GM23338 (cell line): ENCODE data around the gene ZNF385B. TPM values are rescaled to one million over a fixed set of nuclear protein-coding genes. Genes with fewer than 3 reads are reported as not detected.

Source experiments
- ATAC-seq: fragments of 200-7000 bp; cut with Tn5 transposase; 3 replicates; pipeline ENCODE4 v1.9.1; 2020
- DNase-seq: peaks from one replicate; pipeline ENCODE4 v3.0.0-alpha.2; 2015; ENCODE audit warnings: low spot score
- H2AFZ ChIP-seq: fragments of 200-600 bp; sonication (generic); 2 replicates; pipeline ENCODE4 v1.8.0; 2016; ENCODE audit warnings: antibody characterized with exemption, mild to moderate bottlenecking, moderate library complexity
- H3F3A ChIP-seq: fragments of 200-600 bp; sonication (generic); replicated peaks from 2 replicates; pipeline ENCODE4 v1.8.0; 2017; ENCODE audit warnings: antibody characterized with exemption, mixed run types, low read depth
- H3K27ac ChIP-seq: fragments of 200-600 bp; sonication (generic); 2 replicates; pipeline ENCODE4 v1.6.1; 2016; ENCODE audit warnings: low read depth
- H3K27me3 ChIP-seq: fragments of 200-600 bp; sonication (generic); 2 replicates; pipeline ENCODE4 v1.8.0; 2016; ENCODE audit warnings: mild to moderate bottlenecking, mixed run types, moderate library complexity; ENCODE audit not compliant: insufficient read depth
- H3K36me3 ChIP-seq: fragments of 200-600 bp; sonication (generic); 2 replicates; pipeline ENCODE4 v1.8.0; 2016; ENCODE audit warnings: mild to moderate bottlenecking; ENCODE audit not compliant: insufficient read depth
- H3K4me1 ChIP-seq: fragments of 200-600 bp; sonication (generic); 2 replicates; pipeline ENCODE4 v1.8.0; 2016; ENCODE audit warnings: mild to moderate bottlenecking, moderate library complexity; ENCODE audit not compliant: insufficient read depth
- H3K4me2 ChIP-seq: fragments of 200-600 bp; sonication (generic); 2 replicates; pipeline ENCODE4 v1.7.1; 2017; ENCODE audit warnings: mixed run types
- H3K4me3 ChIP-seq: fragments of 200-600 bp; sonication (generic); 2 replicates; pipeline ENCODE4 v1.6.1; 2016; ENCODE audit warnings: mixed run types
- H3K79me2 ChIP-seq: fragments of 200-600 bp; sonication (generic); replicated peaks from 2 replicates; pipeline ENCODE4 v1.8.0; 2017; ENCODE audit warnings: mild to moderate bottlenecking; ENCODE audit not compliant: insufficient read depth
- H3K9me2 ChIP-seq: fragments of 200-600 bp; sonication (generic); 2 replicates; pipeline ENCODE4 v1.8.0; 2017; ENCODE audit not compliant: insufficient read depth
- H4K20me1 ChIP-seq: fragments of 200-600 bp; sonication (generic); replicated peaks from 2 replicates; pipeline ENCODE4 v1.8.0; 2017; ENCODE audit warnings: mild to moderate bottlenecking; ENCODE audit not compliant: insufficient read depth
- H3K27ac Mint-ChIP-seq: 2 replicates; pipeline ENCODE4 v1.8.0; 2020; ENCODE audit warnings: inconsistent platforms, mild to moderate bottlenecking, moderate library complexity, mixed read lengths
- H3K27me3 Mint-ChIP-seq: 3 replicates; pipeline ENCODE4 v1.8.0; 2022; ENCODE audit warnings: low read depth, mild to moderate bottlenecking, moderate library complexity, mixed read lengths, inconsistent platforms; ENCODE audit not compliant: insufficient read depth, poor library complexity
- H3K36me3 Mint-ChIP-seq: 3 replicates; pipeline ENCODE4 v1.8.0; 2021; ENCODE audit warnings: low read depth, mild to moderate bottlenecking, inconsistent platforms, moderate library complexity, mixed read lengths
- H3K4me1 Mint-ChIP-seq: 3 replicates; pipeline ENCODE4 v1.8.0; 2020; ENCODE audit warnings: mild to moderate bottlenecking, inconsistent platforms, mixed read lengths
- H3K4me3 Mint-ChIP-seq: 3 replicates; pipeline ENCODE4 v1.8.0; 2021; ENCODE audit warnings: moderate library complexity, mild to moderate bottlenecking, inconsistent platforms, mixed read lengths
- H3K9me3 Mint-ChIP-seq: 3 replicates; pipeline ENCODE4 v1.8.0; 2020; ENCODE audit warnings: moderate library complexity, mild to moderate bottlenecking, inconsistent platforms, mixed read lengths
- CREB1 ChIP-seq: fragments of 250-450 bp; sonication (Bioruptor Pico); IDR thresholded peaks from 2 replicates; pipeline ENCODE4 v1.5.0; 2020; ENCODE audit warnings: low read depth, mild to moderate bottlenecking, moderate library complexity
- EZH2 ChIP-seq: fragments of 200-600 bp; sonication (generic); IDR thresholded peaks from one replicate; pipeline ENCODE4 v1.8.0; 2017; ENCODE audit warnings: antibody characterized with exemption, mild to moderate bottlenecking, low read depth; ENCODE audit not compliant: unreplicated experiment
- EZH2phosphoT487 ChIP-seq: fragments of 200-600 bp; sonication (generic); IDR thresholded peaks from one replicate; pipeline ENCODE4 v1.8.1; 2018; ENCODE audit warnings: antibody characterized with exemption; ENCODE audit not compliant: unreplicated experiment
- JUNB ChIP-seq: IDR thresholded peaks from one replicate; pipeline ENCODE4 v1.6.1; 2016; ENCODE audit warnings: antibody characterized with exemption; ENCODE audit not compliant: unreplicated experiment
- NANOG ChIP-seq: IDR thresholded peaks from 2 replicates; pipeline ENCODE4 v1.6.1; 2016; ENCODE audit warnings: antibody characterized with exemption, borderline replicate concordance
- ZNF331 ChIP-seq: fragments of 250-450 bp; sonication (Bioruptor Pico); IDR thresholded peaks from 2 replicates; pipeline ENCODE4 v1.5.0; 2020; ENCODE audit warnings: low read depth, mild to moderate bottlenecking, moderate library complexity
- polyA plus RNA-seq: library from polyadenylated mRNA; unstranded; fragments of >200 nt; fragmentation: Nextera tagmentation; extraction: Ambion mirVana; gene quantifications from 2 replicates; pipeline ENCODE4 v1.2.1, GENCODE V29; 2016
- total RNA-seq: library from RNA; depleted of rRNA; stranded (reverse); fragments of >200 nt; shearing (Covaris generic); gene quantifications from 2 replicates; pipeline ENCODE4 v1.2.3, GENCODE V29; 2014
- TF ChIP-seq, protein P1 (sequence below): IDR thresholded peaks from one replicate; pipeline ENCODE4 v1.6.1; 2018; ENCODE audit warnings: antibody characterized with exemption; ENCODE audit not compliant: unreplicated experiment
- TF ChIP-seq, protein P2 (sequence below): IDR thresholded peaks from 2 replicates; pipeline ENCODE4 v1.6.1; 2016; ENCODE audit warnings: antibody characterized with exemption
- TF ChIP-seq, protein P3 (sequence below): fragments of 250-450 bp; sonication (Bioruptor Pico); IDR thresholded peaks from 2 replicates; pipeline ENCODE4 v1.5.0; 2020; ENCODE audit warnings: mild to moderate bottlenecking, moderate library complexity

The ZNF385B gene
- total and polyA plus RNA-seq, 2 experiments from 2014 or later, result 1.5 to 4.6 TPM

DNA sequence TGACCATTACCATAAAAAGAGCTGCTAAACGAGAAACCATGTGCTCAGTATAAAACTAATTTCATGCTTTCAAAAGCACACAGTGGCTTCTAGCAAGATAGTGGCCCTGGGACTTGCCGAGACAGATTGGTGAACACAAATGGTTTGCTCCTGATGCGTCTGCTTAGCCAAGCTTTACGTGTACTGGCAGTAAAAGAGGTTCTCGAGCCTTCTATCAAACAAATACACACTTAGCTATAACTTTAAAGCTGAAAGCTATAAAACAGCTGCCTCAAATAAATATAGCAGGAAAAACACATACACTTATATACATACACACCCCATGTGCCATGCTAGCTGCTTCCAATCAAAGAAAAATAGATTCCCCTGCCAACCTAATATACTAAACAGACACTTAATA, 117.0 kb downstream of the ZNF385B start:
- DNase-seq (no peak), ATAC-seq (no peak)
- Mint-ChIP-seq H3K27ac (no peak overlapping the region), H3K36me3 (no peaks in the 10 kb centered on the region), H3K9me3 (no peaks in the 10 kb centered on the region), H3K27me3 (no peaks in the 10 kb centered on the region), H3K4me3 (no peak overlapping the region), H3K4me1 (peaks cover 4% of the 10 kb centered on the region; the same call in 1 of the 3 replicates)
- Histone ChIP-seq H3K27me3 (no peaks in the 10 kb centered on the region), H4K20me1 (no peaks in the 10 kb centered on the region), H3K4me2 (no peak overlapping the region), H3K79me2 (no peaks in the 10 kb centered on the region), H3K4me1 (no peaks in the 10 kb centered on the region), H3K36me3 (no peaks in the 10 kb centered on the region), H3K4me3 (no peak overlapping the region), H3K9me2 (no peaks in the 10 kb centered on the region), H2AFZ (no peak overlapping the region), H3F3A (no peaks in the 10 kb centered on the region), H3K27ac (no peak overlapping the region)
- TF ChIP-seq EZH2phosphoT487 (no peak), ZNF331 (CRISPR knock-in tag) (no peak), CREB1 (CRISPR knock-in tag) (no peak), EZH2 (no peak), NANOG (no peak), JUNB (no peak)
- TF ChIP-seq, protein P1, sequence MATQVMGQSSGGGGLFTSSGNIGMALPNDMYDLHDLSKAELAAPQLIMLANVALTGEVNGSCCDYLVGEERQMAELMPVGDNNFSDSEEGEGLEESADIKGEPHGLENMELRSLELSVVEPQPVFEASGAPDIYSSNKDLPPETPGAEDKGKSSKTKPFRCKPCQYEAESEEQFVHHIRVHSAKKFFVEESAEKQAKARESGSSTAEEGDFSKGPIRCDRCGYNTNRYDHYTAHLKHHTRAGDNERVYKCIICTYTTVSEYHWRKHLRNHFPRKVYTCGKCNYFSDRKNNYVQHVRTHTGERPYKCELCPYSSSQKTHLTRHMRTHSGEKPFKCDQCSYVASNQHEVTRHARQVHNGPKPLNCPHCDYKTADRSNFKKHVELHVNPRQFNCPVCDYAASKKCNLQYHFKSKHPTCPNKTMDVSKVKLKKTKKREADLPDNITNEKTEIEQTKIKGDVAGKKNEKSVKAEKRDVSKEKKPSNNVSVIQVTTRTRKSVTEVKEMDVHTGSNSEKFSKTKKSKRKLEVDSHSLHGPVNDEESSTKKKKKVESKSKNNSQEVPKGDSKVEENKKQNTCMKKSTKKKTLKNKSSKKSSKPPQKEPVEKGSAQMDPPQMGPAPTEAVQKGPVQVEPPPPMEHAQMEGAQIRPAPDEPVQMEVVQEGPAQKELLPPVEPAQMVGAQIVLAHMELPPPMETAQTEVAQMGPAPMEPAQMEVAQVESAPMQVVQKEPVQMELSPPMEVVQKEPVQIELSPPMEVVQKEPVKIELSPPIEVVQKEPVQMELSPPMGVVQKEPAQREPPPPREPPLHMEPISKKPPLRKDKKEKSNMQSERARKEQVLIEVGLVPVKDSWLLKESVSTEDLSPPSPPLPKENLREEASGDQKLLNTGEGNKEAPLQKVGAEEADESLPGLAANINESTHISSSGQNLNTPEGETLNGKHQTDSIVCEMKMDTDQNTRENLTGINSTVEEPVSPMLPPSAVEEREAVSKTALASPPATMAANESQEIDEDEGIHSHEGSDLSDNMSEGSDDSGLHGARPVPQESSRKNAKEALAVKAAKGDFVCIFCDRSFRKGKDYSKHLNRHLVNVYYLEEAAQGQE, result no peak
- TF ChIP-seq, protein P2, sequence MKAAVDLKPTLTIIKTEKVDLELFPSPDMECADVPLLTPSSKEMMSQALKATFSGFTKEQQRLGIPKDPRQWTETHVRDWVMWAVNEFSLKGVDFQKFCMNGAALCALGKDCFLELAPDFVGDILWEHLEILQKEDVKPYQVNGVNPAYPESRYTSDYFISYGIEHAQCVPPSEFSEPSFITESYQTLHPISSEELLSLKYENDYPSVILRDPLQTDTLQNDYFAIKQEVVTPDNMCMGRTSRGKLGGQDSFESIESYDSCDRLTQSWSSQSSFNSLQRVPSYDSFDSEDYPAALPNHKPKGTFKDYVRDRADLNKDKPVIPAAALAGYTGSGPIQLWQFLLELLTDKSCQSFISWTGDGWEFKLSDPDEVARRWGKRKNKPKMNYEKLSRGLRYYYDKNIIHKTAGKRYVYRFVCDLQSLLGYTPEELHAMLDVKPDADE, result no peak
- TF ChIP-seq, protein P3, sequence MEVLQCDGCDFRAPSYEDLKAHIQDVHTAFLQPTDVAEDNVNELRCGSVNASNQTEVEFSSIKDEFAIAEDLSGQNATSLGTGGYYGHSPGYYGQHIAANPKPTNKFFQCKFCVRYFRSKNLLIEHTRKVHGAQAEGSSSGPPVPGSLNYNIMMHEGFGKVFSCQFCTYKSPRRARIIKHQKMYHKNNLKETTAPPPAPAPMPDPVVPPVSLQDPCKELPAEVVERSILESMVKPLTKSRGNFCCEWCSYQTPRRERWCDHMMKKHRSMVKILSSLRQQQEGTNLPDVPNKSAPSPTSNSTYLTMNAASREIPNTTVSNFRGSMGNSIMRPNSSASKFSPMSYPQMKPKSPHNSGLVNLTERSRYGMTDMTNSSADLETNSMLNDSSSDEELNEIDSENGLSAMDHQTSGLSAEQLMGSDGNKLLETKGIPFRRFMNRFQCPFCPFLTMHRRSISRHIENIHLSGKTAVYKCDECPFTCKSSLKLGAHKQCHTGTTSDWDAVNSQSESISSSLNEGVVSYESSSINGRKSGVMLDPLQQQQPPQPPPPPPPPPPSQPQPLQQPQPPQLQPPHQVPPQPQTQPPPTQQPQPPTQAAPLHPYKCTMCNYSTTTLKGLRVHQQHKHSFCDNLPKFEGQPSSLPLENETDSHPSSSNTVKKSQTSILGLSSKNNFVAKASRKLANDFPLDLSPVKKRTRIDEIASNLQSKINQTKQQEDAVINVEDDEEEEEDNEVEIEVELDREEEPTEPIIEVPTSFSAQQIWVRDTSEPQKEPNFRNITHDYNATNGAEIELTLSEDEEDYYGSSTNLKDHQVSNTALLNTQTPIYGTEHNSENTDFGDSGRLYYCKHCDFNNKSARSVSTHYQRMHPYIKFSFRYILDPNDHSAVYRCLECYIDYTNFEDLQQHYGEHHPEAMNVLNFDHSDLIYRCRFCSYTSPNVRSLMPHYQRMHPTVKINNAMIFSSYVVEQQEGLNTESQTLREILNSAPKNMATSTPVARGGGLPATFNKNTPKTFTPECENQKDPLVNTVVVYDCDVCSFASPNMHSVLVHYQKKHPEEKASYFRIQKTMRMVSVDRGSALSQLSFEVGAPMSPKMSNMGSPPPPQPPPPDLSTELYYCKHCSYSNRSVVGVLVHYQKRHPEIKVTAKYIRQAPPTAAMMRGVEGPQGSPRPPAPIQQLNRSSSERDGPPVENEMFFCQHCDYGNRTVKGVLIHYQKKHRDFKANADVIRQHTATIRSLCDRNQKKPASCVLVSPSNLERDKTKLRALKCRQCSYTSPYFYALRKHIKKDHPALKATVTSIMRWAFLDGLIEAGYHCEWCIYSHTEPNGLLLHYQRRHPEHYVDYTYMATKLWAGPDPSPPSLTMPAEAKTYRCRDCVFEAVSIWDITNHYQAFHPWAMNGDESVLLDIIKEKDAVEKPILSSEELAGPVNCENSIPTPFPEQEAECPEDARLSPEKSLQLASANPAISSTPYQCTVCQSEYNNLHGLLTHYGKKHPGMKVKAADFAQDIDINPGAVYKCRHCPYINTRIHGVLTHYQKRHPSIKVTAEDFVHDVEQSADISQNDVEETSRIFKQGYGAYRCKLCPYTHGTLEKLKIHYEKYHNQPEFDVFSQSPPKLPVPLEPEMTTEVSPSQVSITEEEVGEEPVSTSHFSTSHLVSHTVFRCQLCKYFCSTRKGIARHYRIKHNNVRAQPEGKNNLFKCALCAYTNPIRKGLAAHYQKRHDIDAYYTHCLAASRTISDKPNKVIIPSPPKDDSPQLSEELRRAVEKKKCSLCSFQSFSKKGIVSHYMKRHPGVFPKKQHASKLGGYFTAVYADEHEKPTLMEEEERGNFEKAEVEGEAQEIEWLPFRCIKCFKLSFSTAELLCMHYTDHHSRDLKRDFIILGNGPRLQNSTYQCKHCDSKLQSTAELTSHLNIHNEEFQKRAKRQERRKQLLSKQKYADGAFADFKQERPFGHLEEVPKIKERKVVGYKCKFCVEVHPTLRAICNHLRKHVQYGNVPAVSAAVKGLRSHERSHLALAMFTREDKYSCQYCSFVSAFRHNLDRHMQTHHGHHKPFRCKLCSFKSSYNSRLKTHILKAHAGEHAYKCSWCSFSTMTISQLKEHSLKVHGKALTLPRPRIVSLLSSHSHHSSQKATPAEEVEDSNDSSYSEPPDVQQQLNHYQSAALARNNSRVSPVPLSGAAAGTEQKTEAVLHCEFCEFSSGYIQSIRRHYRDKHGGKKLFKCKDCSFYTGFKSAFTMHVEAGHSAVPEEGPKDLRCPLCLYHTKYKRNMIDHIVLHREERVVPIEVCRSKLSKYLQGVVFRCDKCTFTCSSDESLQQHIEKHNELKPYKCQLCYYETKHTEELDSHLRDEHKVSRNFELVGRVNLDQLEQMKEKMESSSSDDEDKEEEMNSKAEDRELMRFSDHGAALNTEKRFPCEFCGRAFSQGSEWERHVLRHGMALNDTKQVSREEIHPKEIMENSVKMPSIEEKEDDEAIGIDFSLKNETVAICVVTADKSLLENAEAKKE, result no peak
